EH (cell line): Measurements from ENCODE around the gene ZBTB2.
A peak's percentile ranks its signal among the peaks of the same experiment; 100 is the strongest.
"Not testable (repeated sequence)": the region's sequence is repeated elsewhere in the genome, so short reads cannot be mapped to it uniquely, and the experiment has no call there.

Experiments used
- DNase-seq: peaks from one replicate; pipeline ENCODE4 v3.0.0-alpha.2; 2015; ENCODE audit warnings: low read depth

Gene ZBTB2

GRCh38 chr6:151327101-151327500, 64.3 kb downstream of the ZBTB2 start:
- no peak for DNase-seq

GRCh38 chr6:151326116-151326825, 65.1 kb downstream of the ZBTB2 start:
- DNase-seq: peak; percentile 13

GRCh38 chr6:151325075-151326050, 66.0 kb downstream of the ZBTB2 start:
- peak; percentile 80 for DNase-seq

GRCh38 chr6:151324488-151324825, 66.9 kb downstream of the ZBTB2 start:
- DNase-seq: no peak

- DNase-seq: peak; percentile 93
Measured at GRCh38 chr6:151323791-151324487, 67.4 kb downstream of the ZBTB2 start.

- no peak for DNase-seq
Measured at GRCh38 chr6:151322570-151322969, 68.8 kb downstream of the ZBTB2 start.

GRCh38 chr6:151321438-151321837, 69.9 kb downstream of the ZBTB2 start:
- no peak for DNase-seq

- no peak for DNase-seq
Measured at GRCh38 chr6:151320140-151320539, 71.2 kb downstream of the ZBTB2 start.

- no peak for DNase-seq
Measured at GRCh38 chr6:151317995-151318365, 73.4 kb downstream of the ZBTB2 start.

GRCh38 chr6:151317103-151317994, 74.0 kb downstream of the ZBTB2 start:
- DNase-seq: peak; percentile 89

GRCh38 chr6:151315661-151316060, 75.7 kb downstream of the ZBTB2 start:
- not testable (repeated sequence) for DNase-seq
